G401 (cell line): ENCODE measurements around the gene SCAMP3. TPM values are rescaled to one million over a fixed set of nuclear protein-coding genes. Genes with fewer than 3 reads are reported as not detected.
"Not testable (repeated sequence)": the region's sequence is repeated elsewhere in the genome, so short reads cannot be mapped to it uniquely, and the experiment has no call there.

Source experiments
- DNase-seq: peaks from one replicate; pipeline ENCODE4 v3.0.0-alpha.2; 2015; ENCODE audit warnings: low spot score
- in situ Hi-C: cut with HindIII; loops from 2 replicates; pipeline ENCODE4 v1.10.0; 2016; ENCODE audit warnings: low sequenced_read_pairs, mixed read lengths
- total RNA-seq: library from RNA; depleted of rRNA; stranded (reverse); fragments of >200 nt; shearing (Covaris generic); gene quantifications from 2 replicates; pipeline ENCODE4 v1.2.3, GENCODE V29; 2014

Gene SCAMP3
- total RNA-seq, 1 experiment from 2014 or later: 24.3 TPM

- in situ Hi-C loops: no loop called here
- no peak for DNase-seq
Observed at GRCh38 chr1:155236451-155236850, 25.7 kb downstream of the SCAMP3 start.

- DNase-seq, in situ Hi-C loops: not testable (repeated sequence)
Observed at GRCh38 chr1:155235375-155235774, 26.8 kb downstream of the SCAMP3 start.

GRCh38 chr1:155233502-155233901 is 28.7 kb downstream of the SCAMP3 start:
- DNase-seq, in situ Hi-C loops: not testable (repeated sequence)

- in situ Hi-C loops, DNase-seq: not testable (repeated sequence)
Observed at GRCh38 chr1:155232001-155232978, 29.9 kb downstream of the SCAMP3 start.

GRCh38 chr1:155231302-155231701 is 30.9 kb downstream of the SCAMP3 start:
- in situ Hi-C loops, DNase-seq: not testable (repeated sequence)

GRCh38 chr1:155228096-155228427 is 34.1 kb downstream of the SCAMP3 start:
- in situ Hi-C loops: no loop called here
- DNase-seq: no peak

GRCh38 chr1:155227261-155228095 is 34.7 kb downstream of the SCAMP3 start:
- in situ Hi-C loops: no loop called here
- peak; percentile 99 for DNase-seq

GRCh38 chr1:155226910-155227260 is 35.3 kb downstream of the SCAMP3 start:
- in situ Hi-C loops: no loop called here
- DNase-seq: peak; percentile 73

- peak; percentile 78 for DNase-seq
- in situ Hi-C loops: no loop called here
Observed at GRCh38 chr1:155226188-155226909, 35.8 kb downstream of the SCAMP3 start.

- in situ Hi-C loops, DNase-seq: not testable (repeated sequence)
Observed at GRCh38 chr1:155225404-155225759, 36.8 kb downstream of the SCAMP3 start.

- DNase-seq: no peak
- in situ Hi-C loops: no loop called here
Observed at GRCh38 chr1:155223047-155223446, 39.1 kb downstream of the SCAMP3 start.

GRCh38 chr1:155220211-155220965 is 41.8 kb downstream of the SCAMP3 start:
- in situ Hi-C loops: not testable (repeated sequence)

GRCh38 chr1:155219592-155220031 is 42.5 kb downstream of the SCAMP3 start:
- DNase-seq: peak; percentile 83

More at GRCh38 chr1:155220211-155220965, 41.8 kb downstream of the SCAMP3 start:
- not testable (repeated sequence) for DNase-seq

GRCh38 chr1:155218854-155219591 is 43.1 kb downstream of the SCAMP3 start:
- peak; percentile 94 for DNase-seq
- in situ Hi-C loops: no loop called here

More at GRCh38 chr1:155219592-155220031, 42.5 kb downstream of the SCAMP3 start:
- in situ Hi-C loops: no loop called here

- in situ Hi-C loops, DNase-seq: not testable (repeated sequence)
Observed at GRCh38 chr1:155214702-155215101, 47.5 kb downstream of the SCAMP3 start.

GRCh38 chr1:155212051-155212440 is 50.1 kb downstream of the SCAMP3 start:
- DNase-seq, in situ Hi-C loops: not testable (repeated sequence)

GRCh38 chr1:155211381-155212050 is 50.6 kb downstream of the SCAMP3 start:
- in situ Hi-C loops, DNase-seq: not testable (repeated sequence)
